ACHN (cell line): Measurements from ENCODE around the gene U2AF1L4.

ENCODE experiments used
- DNase-seq: peaks from one replicate; pipeline ENCODE4 v3.0.0-alpha.2; 2015
- in situ Hi-C: cut with HindIII; loops from 2 replicates; pipeline ENCODE4 v1.10.0; 2017; ENCODE audit warnings: low sequenced_read_pairs, low pct_ligation_motif_present, low pct_unique_long_range_greater_than_20kb

Gene U2AF1L4, protein sequence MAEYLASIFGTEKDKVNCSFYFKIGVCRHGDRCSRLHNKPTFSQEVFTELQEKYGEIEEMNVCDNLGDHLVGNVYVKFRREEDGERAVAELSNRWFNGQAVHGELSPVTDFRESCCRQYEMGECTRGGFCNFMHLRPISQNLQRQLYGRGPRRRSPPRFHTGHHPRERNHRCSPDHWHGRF

GRCh38 chr19:35745328-35746086 lies at the start of gene U2AF1L4, which contains the start of gene PSENEN:
U2AF1L4 (minus strand) TSS chr19:35745418; CDS start chr19:35745391, 27 bp downstream.
PSENEN (plus strand) TSS chr19:35745651; CDS start chr19:35745931, 280 bp downstream.
- DNase-seq, result peak; percentile 98
- in situ Hi-C loops, result no loop called here

DNA sequence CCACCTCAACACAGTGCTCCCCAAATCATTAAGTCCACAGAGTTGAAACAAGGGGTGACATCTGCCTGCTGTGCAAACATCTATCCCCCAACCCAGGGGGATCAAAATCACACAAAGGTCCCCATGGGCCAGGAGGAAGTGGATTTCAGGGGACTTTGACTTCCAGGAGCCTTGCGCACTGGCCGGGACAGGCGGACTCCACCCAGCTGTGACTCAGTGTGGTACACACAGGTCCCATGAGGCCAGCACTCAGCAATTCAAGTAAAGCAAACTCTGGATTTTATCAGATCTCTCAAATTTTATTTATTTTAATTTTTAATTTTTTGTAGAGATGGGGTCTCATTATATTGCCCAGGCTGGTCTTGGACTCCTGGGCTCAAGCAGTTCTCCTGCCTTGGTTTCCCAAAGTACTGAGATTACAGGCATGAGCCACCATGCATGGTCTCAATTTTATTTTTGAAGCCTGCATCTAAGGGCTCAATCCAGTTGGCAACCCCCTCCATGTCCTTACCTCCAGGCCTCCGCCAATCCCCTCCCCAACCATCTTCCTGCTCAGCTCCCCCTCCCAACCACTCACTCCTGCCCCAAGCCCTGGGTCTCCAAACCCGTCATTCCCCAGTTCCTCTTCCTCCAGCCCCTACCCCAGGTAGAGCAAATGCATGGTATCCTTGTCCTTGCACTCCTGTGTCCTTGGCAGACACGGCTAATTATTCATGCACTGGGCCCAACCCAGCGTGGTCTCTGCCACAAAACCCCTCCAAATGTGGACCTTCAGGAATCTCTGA lies 48.4 kb upstream of the U2AF1L4 start:
- in situ Hi-C loops, result no loop called here
- DNase-seq, result no peak

DNA sequence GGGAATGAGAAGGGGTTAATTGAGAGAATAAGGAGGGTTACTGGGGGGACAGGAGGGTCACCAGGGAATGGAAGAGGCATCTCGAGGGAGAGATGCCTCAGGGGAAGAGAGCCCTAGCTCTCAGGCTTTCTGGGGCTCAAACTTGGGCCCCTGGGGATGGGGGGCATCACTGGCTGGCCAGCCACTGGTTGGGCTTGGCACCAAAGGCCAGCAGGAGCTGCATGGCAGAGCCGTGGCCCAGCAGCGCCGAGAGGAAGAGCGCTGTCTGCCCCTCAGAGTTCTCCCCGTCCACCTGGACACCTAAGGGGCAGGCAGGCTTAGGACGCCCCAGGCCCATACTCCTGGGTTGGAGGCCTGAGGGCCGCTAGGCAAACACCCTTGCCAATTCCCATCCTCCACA lies 47.7 kb upstream of the U2AF1L4 start:
- DNase-seq, result no peak
- in situ Hi-C loops, result no loop called here

- in situ Hi-C loops, result no loop called here
- no peak for DNase-seq
Measured at GRCh38 chr19:35792312-35792711, 47.1 kb upstream of the U2AF1L4 start.

- in situ Hi-C loops, result no loop called here
- DNase-seq, result no peak
Measured at GRCh38 chr19:35791814-35792279, 46.6 kb upstream of the U2AF1L4 start.

DNA sequence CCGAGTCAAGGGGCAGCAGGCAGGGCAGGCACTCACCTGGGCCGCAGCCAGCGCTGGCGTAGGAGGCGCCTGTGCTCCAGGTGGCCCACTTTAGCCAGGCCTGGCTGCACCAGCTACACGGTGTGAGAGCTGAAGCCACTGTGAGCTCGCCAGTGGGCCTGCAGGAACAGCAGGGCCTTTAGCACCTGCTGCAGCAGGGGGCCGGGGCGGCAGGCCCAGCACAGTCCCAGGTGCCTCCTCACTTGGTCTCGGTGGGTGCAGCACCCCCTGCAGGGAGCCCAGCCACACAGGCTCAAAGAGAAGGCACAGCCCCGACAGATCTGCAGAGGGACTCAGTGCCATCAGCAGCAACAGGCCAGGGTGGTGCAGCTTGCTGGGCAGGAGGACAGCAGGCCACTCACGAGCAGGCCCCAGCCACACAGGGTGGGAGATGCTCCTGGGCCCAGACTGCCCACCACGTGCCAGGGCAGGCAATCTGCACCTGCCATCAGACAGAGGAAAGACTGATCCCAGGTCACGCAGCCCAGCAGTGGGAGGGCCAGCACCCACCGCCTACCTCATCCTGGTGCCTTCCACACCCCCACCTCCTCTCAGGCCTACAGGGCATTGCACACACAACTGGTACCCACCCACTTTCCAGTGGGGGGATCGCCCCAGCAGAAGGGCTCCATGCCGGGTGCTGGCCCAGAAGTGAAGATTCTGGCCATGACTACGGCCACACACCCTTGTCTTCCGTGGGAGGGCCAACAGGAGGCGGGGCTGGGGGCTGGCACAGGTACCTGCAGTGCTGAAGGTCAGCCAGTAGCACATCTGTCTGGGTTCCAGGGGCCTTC lies 46.0 kb upstream of the U2AF1L4 start:
- in situ Hi-C loops, result no loop called here
- DNase-seq, result no peak

GRCh38 chr19:35789978-35790944 lies 45.0 kb upstream of the U2AF1L4 start:
- in situ Hi-C loops, result no loop called here
- DNase-seq, result no peak

DNA sequence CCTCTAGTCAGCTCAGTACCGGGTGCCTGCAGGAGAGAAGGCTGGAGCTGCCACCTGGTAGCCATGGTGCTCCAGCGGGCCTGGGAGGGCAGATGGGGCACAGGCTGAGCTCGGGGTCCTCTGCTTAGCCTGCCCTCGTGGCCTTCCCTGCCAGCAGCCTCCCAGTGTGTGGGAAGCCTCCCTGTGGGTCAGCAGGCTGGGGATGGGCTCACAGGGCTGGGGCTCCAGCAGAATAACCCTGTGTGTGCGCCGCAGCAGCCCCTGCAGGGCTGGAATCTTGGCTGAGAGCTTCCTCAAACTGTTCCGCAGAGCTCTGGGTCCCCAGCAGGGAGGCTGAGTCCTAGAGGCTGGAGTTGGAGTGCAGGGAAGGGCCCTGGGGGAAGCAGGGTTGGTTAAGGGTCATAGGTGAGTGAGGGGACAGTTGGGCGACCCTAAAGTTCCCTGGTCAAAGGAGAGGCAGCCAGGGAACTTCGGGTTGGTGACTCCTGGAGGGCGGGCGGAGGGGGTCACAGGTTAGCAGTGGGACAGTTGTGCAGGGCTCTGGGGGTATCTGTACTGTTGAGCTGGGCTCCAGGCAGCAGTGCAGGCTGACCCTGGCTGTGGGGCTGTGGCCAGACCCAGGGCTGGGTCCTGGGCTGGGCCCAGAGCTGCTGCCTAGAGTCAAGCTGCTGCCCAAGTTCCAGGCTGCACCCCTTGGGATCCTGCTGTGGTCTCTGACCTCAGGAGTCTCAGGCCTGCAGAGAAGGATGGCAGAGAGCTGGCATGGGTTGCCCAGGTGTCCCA lies 44.2 kb upstream of the U2AF1L4 start:
- DNase-seq, result no peak
- in situ Hi-C loops, result no loop called here

GRCh38 chr19:35788205-35788960 lies 43.2 kb upstream of the U2AF1L4 start:
- DNase-seq, result no peak
- in situ Hi-C loops, result no loop called here

GRCh38 chr19:35787227-35787799 lies 42.1 kb upstream of the U2AF1L4 start:
- in situ Hi-C loops, result no loop called here
- DNase-seq, result no peak

GRCh38 chr19:35786299-35787160 lies 41.3 kb upstream of the U2AF1L4 start:
- DNase-seq, result no peak
- in situ Hi-C loops, result no loop called here

DNA sequence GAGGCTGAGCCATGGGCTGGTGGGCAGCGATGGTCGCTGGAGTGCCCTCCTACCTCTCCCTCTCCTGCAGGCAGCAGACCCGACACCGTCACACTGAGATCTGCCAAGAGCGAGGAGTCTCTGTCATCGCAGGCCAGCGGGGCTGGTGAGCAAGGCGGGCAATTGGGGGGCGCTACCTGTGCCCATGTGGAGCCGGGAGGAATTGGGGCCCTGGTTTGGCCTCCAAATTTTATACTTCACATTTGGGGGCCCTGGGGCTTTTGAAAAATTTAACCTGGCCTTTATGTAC lies 40.1 kb upstream of the U2AF1L4 start:
- in situ Hi-C loops, result no loop called here
- DNase-seq, result no peak

DNA sequence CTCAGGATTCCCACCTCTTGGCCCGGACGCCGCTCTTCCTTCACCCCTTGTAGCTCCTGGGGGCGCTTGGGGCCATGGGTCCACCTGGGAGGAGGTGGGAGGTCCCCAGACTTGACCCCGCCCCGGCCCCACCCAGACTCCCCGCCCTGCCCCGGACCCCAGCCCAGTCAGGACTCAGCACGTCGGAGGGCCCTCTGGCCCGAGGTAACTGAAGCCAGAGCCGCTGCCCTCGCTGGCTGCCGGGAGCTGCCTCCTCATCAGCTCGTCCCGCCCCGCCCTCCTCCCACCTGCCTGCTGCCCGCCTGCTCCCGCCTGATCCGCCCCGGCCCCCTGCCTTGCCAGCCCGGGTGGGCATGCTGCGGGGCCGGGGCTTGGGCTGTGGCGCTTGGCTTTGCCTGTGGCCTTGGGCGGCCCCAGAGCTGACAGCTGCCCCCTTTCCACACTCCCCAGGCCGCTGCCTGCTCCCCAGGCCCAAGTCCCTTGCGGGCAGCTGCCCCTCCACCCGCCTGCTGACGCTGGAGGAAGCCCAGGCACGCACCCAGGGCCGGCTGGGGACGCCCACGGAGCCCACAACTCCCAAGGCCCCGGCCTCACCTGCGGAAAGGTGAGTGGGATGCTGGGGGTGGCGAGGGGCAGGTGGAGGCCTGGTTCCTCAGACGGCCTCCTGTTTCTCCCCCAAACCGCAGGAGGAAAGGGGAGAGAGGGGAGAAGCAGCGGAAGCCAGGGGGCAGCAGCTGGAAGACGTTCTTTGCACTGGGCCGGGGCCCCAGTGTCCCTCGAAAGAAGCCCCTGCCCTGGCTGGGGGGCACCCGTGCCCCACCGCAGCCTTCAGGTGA lies 39.5 kb upstream of the U2AF1L4 start:
- DNase-seq, result no peak
- in situ Hi-C loops, result no loop called here
